Cardiac muscle cell (in vitro differentiated cells and primary cell): ENCODE data around the gene MAMDC2. TPM values are rescaled to one million over a fixed set of nuclear protein-coding genes. Genes with fewer than 3 reads are reported as not detected.

ENCODE experiments used
- DNase-seq, 2 donors: peaks; one replicate each; pipeline versions ENCODE4 v3.0.0 to v3.0.0-alpha.2; 2010 to 2017; ENCODE audit warnings: low read depth in 1 of 2, low spot score in 1 of 2
- H3K27ac ChIP-seq: fragments of 200-600 bp; sonication (generic); 2 replicates; pipeline ENCODE4 v1.5.1; 2016
- H3K27me3 ChIP-seq: fragments of 200-600 bp; sonication (generic); 2 replicates; pipeline ENCODE4 v1.6.0; 2016; ENCODE audit warnings: control low read depth
- H3K36me3 ChIP-seq: fragments of 200-600 bp; sonication (generic); 2 replicates; pipeline ENCODE4 v1.5.1; 2016; ENCODE audit warnings: control low read depth
- H3K4me1 ChIP-seq: fragments of 200-600 bp; sonication (generic); 2 replicates; pipeline ENCODE4 v1.8.1; 2017; ENCODE audit warnings: low read depth, mild to moderate bottlenecking, mixed run types
- H3K4me3 ChIP-seq: fragments of 200-600 bp; sonication (generic); 2 replicates; pipeline ENCODE4 v1.5.1; 2016; ENCODE audit warnings: mild to moderate bottlenecking
- H3K9me3 ChIP-seq: fragments of 200-600 bp; sonication (generic); 2 replicates; pipeline ENCODE4 v1.5.1; 2017; ENCODE audit warnings: low read depth, mild to moderate bottlenecking, control low read depth
- CTCF ChIP-seq: IDR thresholded peaks from 2 replicates; pipeline ENCODE4 v1.5.1; 2012; ENCODE audit warnings: low read depth, mild to moderate bottlenecking, low read length
- polyA plus RNA-seq: library from polyadenylated mRNA; unstranded; fragments of >200 nt; fragmentation: Nextera tagmentation; extraction: Ambion mirVana; gene quantifications from 2 replicates; pipeline ENCODE4 v1.2.1, GENCODE V29; 2016
- total RNA-seq: library from RNA; depleted of rRNA; stranded (reverse); fragments of >200 nt; gene quantifications from 2 replicates; pipeline ENCODE4 v1.2.3, GENCODE V29; 2016

The MAMDC2 gene, protein sequence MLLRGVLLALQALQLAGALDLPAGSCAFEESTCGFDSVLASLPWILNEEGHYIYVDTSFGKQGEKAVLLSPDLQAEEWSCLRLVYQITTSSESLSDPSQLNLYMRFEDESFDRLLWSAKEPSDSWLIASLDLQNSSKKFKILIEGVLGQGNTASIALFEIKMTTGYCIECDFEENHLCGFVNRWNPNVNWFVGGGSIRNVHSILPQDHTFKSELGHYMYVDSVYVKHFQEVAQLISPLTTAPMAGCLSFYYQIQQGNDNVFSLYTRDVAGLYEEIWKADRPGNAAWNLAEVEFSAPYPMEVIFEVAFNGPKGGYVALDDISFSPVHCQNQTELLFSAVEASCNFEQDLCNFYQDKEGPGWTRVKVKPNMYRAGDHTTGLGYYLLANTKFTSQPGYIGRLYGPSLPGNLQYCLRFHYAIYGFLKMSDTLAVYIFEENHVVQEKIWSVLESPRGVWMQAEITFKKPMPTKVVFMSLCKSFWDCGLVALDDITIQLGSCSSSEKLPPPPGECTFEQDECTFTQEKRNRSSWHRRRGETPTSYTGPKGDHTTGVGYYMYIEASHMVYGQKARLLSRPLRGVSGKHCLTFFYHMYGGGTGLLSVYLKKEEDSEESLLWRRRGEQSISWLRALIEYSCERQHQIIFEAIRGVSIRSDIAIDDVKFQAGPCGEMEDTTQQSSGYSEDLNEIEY
- total RNA-seq: 0.32 and 0.54 TPM in 2 replicates
- 0.51 and 1.1 TPM in 2 replicates for polyA plus RNA-seq

- TF ChIP-seq CTCF: no peak
- Histone ChIP-seq H3K9me3 (no peaks in the 10 kb centered on the region), H3K4me1 (no peaks in the 10 kb centered on the region), H3K27ac (no peak within 1 kb of the TSS), H3K27me3 (peaks cover 47% of the 10 kb centered on the region), H3K36me3 (no peaks in the 10 kb centered on the region), H3K4me3 (peak within 1 kb of the TSS; percentile 10)
- peak; percentile 46 to 81 for DNase-seq
These were observed at the start of gene MAMDC2 for GRCh38 chr9:70043689-70044489. Gene MAMDC2 (plus strand): TSS chr9:70043848. CDS start chr9:70044198, 350 bp downstream.

- TF ChIP-seq CTCF: no peak
- H3K36me3 ChIP-seq: no peaks in the 10 kb centered on the region
- H3K27ac ChIP-seq: no peak overlapping the region
- H3K4me1 ChIP-seq: no peaks in the 10 kb centered on the region
- no peak overlapping the region for H3K4me3 ChIP-seq
- no peak for DNase-seq
- no peaks in the 10 kb centered on the region for H3K9me3 ChIP-seq
- no peaks in the 10 kb centered on the region for H3K27me3 ChIP-seq
These were observed 47.8 kb upstream of the MAMDC2 start for GRCh38 chr9:69995846-69996245.

- Histone ChIP-seq H3K4me3 (no peak overlapping the region), H3K36me3 (no peaks in the 10 kb centered on the region), H3K27ac (no peak overlapping the region), H3K4me1 (no peaks in the 10 kb centered on the region), H3K27me3 (no peaks in the 10 kb centered on the region), H3K9me3 (no peaks in the 10 kb centered on the region)
- peak; percentile 1 to 49 for DNase-seq
- TF ChIP-seq CTCF: no peak
These were observed 46.7 kb upstream of the MAMDC2 start for GRCh38 chr9:69996967-69997366.

- Histone ChIP-seq H3K4me1 (no peaks in the 10 kb centered on the region), H3K36me3 (no peaks in the 10 kb centered on the region), H3K4me3 (no peak overlapping the region), H3K27ac (no peak overlapping the region), H3K27me3 (no peaks in the 10 kb centered on the region), H3K9me3 (no peaks in the 10 kb centered on the region)
- no peak for DNase-seq
- no peak for TF ChIP-seq CTCF
These were observed 46.1 kb upstream of the MAMDC2 start for GRCh38 chr9:69997524-69997923.

GRCh38 chr9:69999315-69999714, 44.3 kb upstream of the MAMDC2 start:
- no peak for DNase-seq
- Histone ChIP-seq H3K9me3 (no peaks in the 10 kb centered on the region), H3K36me3 (no peaks in the 10 kb centered on the region), H3K27me3 (no peaks in the 10 kb centered on the region), H3K4me1 (no peaks in the 10 kb centered on the region), H3K4me3 (no peak overlapping the region), H3K27ac (no peak overlapping the region)
- no peak for TF ChIP-seq CTCF
